ENCODE results near the gene SPTBN1.

DNA sequence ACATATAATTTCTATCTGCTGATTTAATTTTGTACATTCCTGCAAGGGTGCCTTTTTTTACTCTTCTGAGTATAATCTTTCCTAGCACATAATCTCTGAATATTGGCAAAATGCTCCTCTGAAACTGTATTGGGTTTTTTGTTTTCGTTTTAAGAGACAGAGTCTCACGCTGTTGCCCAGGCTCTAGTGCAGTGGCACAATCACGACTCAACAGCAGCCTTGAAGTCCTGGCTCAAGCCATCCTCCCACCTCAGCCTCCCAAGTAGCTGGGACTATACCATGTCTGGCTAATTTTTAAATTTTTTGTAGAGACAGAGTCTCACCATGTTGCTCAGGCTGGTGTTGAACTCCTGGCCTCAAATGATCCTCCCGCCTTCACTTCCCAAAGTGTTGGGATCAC, 104.9 kb downstream of the SPTBN1 start:
- TF ChIP-seq, protein P1, sequence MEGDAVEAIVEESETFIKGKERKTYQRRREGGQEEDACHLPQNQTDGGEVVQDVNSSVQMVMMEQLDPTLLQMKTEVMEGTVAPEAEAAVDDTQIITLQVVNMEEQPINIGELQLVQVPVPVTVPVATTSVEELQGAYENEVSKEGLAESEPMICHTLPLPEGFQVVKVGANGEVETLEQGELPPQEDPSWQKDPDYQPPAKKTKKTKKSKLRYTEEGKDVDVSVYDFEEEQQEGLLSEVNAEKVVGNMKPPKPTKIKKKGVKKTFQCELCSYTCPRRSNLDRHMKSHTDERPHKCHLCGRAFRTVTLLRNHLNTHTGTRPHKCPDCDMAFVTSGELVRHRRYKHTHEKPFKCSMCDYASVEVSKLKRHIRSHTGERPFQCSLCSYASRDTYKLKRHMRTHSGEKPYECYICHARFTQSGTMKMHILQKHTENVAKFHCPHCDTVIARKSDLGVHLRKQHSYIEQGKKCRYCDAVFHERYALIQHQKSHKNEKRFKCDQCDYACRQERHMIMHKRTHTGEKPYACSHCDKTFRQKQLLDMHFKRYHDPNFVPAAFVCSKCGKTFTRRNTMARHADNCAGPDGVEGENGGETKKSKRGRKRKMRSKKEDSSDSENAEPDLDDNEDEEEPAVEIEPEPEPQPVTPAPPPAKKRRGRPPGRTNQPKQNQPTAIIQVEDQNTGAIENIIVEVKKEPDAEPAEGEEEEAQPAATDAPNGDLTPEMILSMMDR (conservative IDR thresholded peaks at IDR 0.05; ENCODE audit: low read depth, low read length), result no peak
- no peak for TF ChIP-seq EZH2 (IDR thresholded peaks at IDR 0.05; ENCODE audit: low read length, unreplicated experiment)

All from PC-3 (cell line).